ENCODE results near the gene CNPY1. TPM values are rescaled to one million over a fixed set of nuclear protein-coding genes. Genes with fewer than 3 reads are reported as not detected.

The CNPY1 gene
- total and polyA plus RNA-seq, 9 of the 15 experiments (the other 6 are each of a cell fraction or from before 2014, with no cell fraction given): not detected

DNA sequence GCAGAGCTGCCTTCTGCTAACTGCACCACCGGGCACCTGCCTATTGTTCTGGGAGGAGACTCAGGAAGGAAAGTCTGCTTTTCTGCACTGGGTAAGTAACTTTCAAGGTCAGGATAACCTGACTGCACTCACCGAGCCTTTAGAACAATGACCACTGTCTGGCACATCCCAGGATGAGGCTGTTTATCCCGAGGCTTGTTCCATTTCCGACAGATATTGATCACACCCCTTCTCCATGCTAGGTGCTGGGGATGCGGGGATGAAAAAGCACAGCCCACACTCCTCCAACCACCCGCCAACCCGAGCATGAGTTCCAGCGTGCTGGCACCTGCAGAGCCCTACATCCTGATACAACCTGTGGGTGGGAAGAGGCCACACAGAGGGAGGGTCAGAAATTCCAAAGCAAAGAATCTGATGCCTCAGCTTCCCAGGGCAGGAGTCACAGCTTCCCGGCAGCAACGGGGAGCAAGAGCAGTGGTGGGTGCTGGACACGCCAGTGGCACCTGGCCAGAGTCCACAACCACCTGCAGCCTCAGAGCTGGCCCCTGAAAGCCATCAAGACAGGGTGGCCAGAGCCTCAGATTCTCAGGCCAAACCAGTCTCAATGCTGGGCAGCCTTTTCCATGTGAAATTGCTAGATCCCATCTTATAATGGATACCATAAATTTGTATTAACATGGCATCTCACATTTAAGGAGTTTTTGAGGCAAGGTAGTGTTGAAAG lies 34.9 kb upstream of the CNPY1 start:
- H3K27ac ChIP-seq (ENCODE audit: extremely low read depth, low read depth, low read length): no peak overlapping the region
- no peaks in the 10 kb centered on the region for H3K9me1 ChIP-seq (ENCODE audit: control insufficient read depth, insufficient read depth, low read length)
- no peak overlapping the region for H3K4me2 ChIP-seq (ENCODE audit: insufficient read depth, low read length)
- no peak overlapping the region for H3K4me3 ChIP-seq
- intact Hi-C loops (cut with micrococcal nuclease): no loop called here
- no peaks in the 10 kb centered on the region for H3K36me3 ChIP-seq (ENCODE audit: control insufficient read depth, insufficient read depth, low read length)
- H3K79me2 ChIP-seq (ENCODE audit: control insufficient read depth, insufficient read depth, low read length): no peaks in the 10 kb centered on the region
- peaks cover 3% of the 10 kb centered on the region; the same call in 1 of the 2 replicates for H4K20me1 ChIP-seq (replicated peaks; ENCODE audit: control insufficient read depth, insufficient read depth, low read length)
- ATAC-seq (no peak), FAIRE-seq (no peak), DNase-seq (ENCODE audit: extremely low read depth in 1 of 4, low spot score in 3 of 4) (no peak)
- H3K4me1 ChIP-seq (replicated peaks in 1 of 2; ENCODE audit: control insufficient read depth in 2 of 2, insufficient read depth in 2 of 2, low read length in 2 of 2): peaks cover 8 to 9% of the 10 kb centered on the region in 2 experiments; a peak in 3 of 5 replicates
- ChIA-PET CTCF (ENCODE audit: low intra/inter-chr PET ratio) (no interaction called here), POLR2A (no interaction called here)
- H2AFZ ChIP-seq (ENCODE audit: low read depth, low read length): no peak overlapping the region
- whole genome bisulfite sequencing (ENCODE audit: insufficient coverage, low coverage, missing lambda C conversion rate): 3% methylated on average over 11 of the region's 11 CpGs
- no peak overlapping the region for H3K9ac ChIP-seq (ENCODE audit: insufficient read depth in 1 of 2, low read depth in 2 of 2, low read length in 2 of 2)
- no TSS peak for BruUV-seq (replicated peaks)
- H3K27me3 ChIP-seq (ENCODE audit: control insufficient read depth in 2 of 2, insufficient read depth in 2 of 2, low read length in 2 of 2): peaks cover 49 to 91% of the 10 kb centered on the region in 2 experiments
- in situ Hi-C loops (cut with MboI): no loop called here
- no peaks in the 10 kb centered on the region for H3K9me3 ChIP-seq (replicated peaks; ENCODE audit: control insufficient read depth, insufficient read depth, low read depth, low read length)
- TF ChIP-seq HDAC8 (tag; IDR thresholded peaks at IDR 0.05): no peak
- no peak for TF ChIP-seq CREBBP (IDR thresholded peaks at IDR 0.05; ENCODE audit: low read depth, low read length)
- TF ChIP-seq KDM4B (IDR thresholded peaks at IDR 0.05; ENCODE audit: borderline replicate concordance in 2 of 2, low read depth in 1 of 2): no peak
- TF ChIP-seq, protein P1, sequence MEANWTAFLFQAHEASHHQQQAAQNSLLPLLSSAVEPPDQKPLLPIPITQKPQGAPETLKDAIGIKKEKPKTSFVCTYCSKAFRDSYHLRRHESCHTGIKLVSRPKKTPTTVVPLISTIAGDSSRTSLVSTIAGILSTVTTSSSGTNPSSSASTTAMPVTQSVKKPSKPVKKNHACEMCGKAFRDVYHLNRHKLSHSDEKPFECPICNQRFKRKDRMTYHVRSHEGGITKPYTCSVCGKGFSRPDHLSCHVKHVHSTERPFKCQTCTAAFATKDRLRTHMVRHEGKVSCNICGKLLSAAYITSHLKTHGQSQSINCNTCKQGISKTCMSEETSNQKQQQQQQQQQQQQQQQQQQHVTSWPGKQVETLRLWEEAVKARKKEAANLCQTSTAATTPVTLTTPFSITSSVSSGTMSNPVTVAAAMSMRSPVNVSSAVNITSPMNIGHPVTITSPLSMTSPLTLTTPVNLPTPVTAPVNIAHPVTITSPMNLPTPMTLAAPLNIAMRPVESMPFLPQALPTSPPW (CRISPR knock-in tag; IDR thresholded peaks at IDR 0.05): no peak
- no peak for TF ChIP-seq MED1 (CRISPR knock-in tag; IDR thresholded peaks at IDR 0.05; ENCODE audit: borderline replicate concordance)
- no peak for TF ChIP-seq THRAP3 (IDR thresholded peaks at IDR 0.05; ENCODE audit: borderline replicate concordance)
- TF ChIP-seq NR3C1 (CRISPR knock-in tag; IDR thresholded peaks at IDR 0.05): no peak
- TF ChIP-seq NEUROD1 (IDR thresholded peaks at IDR 0.05; ENCODE audit: borderline replicate concordance, low read depth, low read length, partially characterized antibody): no peak
- TF ChIP-seq HSF4 (CRISPR knock-in tag; IDR thresholded peaks at IDR 0.05; ENCODE audit: borderline replicate concordance): no peak
- TF ChIP-seq, protein P2, sequence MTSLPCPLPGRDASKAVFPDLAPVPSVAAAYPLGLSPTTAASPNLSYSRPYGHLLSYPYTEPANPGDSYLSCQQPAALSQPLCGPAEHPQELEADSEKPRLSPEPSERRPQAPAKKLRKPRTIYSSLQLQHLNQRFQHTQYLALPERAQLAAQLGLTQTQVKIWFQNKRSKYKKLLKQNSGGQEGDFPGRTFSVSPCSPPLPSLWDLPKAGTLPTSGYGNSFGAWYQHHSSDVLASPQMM (CRISPR knock-in tag; IDR thresholded peaks at IDR 0.05): no peak
- no peak for TF ChIP-seq RBM34 (IDR thresholded peaks at IDR 0.05; ENCODE audit: borderline replicate concordance, insufficient read depth, low read length)
- TF ChIP-seq SMARCA4 (IDR thresholded peaks at IDR 0.05): no peak
- TF ChIP-seq, protein P3, sequence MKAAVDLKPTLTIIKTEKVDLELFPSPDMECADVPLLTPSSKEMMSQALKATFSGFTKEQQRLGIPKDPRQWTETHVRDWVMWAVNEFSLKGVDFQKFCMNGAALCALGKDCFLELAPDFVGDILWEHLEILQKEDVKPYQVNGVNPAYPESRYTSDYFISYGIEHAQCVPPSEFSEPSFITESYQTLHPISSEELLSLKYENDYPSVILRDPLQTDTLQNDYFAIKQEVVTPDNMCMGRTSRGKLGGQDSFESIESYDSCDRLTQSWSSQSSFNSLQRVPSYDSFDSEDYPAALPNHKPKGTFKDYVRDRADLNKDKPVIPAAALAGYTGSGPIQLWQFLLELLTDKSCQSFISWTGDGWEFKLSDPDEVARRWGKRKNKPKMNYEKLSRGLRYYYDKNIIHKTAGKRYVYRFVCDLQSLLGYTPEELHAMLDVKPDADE (conservative IDR thresholded peaks at IDR 0.05; ENCODE audit: control insufficient read depth, low read depth, low read length): no peak
- no peak for TF ChIP-seq NRF1 (conservative IDR thresholded peaks at IDR 0.05 in 1 of 2, IDR thresholded peaks at IDR 0.05 in 1 of 2)
- TF ChIP-seq FOXK2 (conservative IDR thresholded peaks at IDR 0.05 in 1 of 2, IDR thresholded peaks at IDR 0.05 in 1 of 2; ENCODE audit: low read depth in 2 of 2): no peak
- TF ChIP-seq, protein P4, sequence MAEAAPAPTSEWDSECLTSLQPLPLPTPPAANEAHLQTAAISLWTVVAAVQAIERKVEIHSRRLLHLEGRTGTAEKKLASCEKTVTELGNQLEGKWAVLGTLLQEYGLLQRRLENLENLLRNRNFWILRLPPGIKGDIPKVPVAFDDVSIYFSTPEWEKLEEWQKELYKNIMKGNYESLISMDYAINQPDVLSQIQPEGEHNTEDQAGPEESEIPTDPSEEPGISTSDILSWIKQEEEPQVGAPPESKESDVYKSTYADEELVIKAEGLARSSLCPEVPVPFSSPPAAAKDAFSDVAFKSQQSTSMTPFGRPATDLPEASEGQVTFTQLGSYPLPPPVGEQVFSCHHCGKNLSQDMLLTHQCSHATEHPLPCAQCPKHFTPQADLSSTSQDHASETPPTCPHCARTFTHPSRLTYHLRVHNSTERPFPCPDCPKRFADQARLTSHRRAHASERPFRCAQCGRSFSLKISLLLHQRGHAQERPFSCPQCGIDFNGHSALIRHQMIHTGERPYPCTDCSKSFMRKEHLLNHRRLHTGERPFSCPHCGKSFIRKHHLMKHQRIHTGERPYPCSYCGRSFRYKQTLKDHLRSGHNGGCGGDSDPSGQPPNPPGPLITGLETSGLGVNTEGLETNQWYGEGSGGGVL (CRISPR knock-in tag; IDR thresholded peaks at IDR 0.05): no peak
- TF ChIP-seq SMC3 (conservative IDR thresholded peaks at IDR 0.05; ENCODE audit: insufficient read depth, low read depth, low read length): no peak

Measured in K562 (cell line).